GM12873 (cell line): ENCODE data around the gene NSG2.

Experiments
- TF ChIP-seq, protein P1 (sequence below): IDR thresholded peaks from 2 replicates; pipeline ENCODE4 v1.5.1; 2012; ENCODE audit warnings: low read depth, mild to moderate bottlenecking, moderate library complexity, low read length, control low read depth; ENCODE audit not compliant: insufficient read depth; ENCODE audit errors: missing control alignments

Gene NSG2

GRCh38 chr5:174093123-174093522, 47.6 kb downstream of the NSG2 start:
- TF ChIP-seq, protein P1, sequence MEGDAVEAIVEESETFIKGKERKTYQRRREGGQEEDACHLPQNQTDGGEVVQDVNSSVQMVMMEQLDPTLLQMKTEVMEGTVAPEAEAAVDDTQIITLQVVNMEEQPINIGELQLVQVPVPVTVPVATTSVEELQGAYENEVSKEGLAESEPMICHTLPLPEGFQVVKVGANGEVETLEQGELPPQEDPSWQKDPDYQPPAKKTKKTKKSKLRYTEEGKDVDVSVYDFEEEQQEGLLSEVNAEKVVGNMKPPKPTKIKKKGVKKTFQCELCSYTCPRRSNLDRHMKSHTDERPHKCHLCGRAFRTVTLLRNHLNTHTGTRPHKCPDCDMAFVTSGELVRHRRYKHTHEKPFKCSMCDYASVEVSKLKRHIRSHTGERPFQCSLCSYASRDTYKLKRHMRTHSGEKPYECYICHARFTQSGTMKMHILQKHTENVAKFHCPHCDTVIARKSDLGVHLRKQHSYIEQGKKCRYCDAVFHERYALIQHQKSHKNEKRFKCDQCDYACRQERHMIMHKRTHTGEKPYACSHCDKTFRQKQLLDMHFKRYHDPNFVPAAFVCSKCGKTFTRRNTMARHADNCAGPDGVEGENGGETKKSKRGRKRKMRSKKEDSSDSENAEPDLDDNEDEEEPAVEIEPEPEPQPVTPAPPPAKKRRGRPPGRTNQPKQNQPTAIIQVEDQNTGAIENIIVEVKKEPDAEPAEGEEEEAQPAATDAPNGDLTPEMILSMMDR: no peak

GRCh38 chr5:174094857-174095606, 49.5 kb downstream of the NSG2 start:
- TF ChIP-seq, protein P1: no peak

- TF ChIP-seq, protein P1: no peak
Observed at GRCh38 chr5:174096619-174097018, 51.1 kb downstream of the NSG2 start.

DNA sequence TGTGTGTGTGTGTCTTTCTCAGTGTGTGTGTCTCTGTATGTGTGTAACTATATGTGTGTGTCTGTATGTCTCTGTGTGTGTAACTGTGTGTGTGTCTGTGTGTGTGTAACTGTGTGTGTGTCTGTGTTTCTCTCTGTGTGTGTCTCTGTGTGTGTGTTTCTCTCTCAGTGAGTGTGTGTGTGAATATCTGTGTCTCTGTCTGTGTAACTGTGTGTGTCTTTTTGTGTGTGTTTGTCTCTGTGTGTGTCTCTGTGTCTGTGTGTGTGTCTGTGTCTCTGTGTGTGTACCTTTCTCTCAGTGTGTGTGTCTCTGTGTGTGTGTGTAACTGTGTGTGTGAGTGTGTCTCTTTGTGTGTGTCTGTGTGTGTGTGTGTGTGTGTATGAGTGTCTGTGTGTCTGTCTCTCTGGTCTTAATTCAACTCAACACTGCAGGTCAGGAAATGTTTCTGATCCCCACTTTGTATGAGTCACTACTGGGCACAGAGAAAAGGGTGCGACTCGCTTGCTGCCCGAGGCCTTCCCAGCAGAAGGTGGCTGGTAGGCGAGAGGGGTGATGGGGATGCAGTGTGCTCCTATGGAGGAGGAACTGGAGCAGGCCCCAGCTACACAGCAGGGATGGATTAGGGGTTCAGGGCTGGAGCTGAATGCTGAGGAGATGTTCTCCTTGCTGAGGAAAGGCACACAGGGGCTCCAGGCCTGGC, 52.1 kb downstream of the NSG2 start:
- TF ChIP-seq, protein P1: no peak

DNA sequence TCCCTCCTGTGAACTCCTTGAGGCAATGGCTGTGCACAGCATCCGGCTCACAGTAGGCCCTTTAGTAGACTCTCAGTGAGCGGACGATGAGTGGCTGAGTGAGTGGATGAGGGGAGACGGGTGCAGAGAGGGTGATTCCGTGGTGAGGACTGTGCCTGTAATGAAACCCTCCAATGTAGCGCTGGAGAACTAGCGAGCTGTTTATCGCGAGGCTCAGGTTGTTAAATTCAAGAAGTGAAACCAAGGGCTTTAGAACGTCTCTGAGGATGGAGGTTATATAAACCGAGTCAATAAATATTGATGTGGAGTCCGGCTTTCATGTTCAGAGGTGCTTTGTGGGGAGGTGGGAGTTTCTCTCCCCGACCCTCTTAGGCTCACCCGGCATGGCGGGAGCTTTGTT, 53.2 kb downstream of the NSG2 start:
- TF ChIP-seq, protein P1: no peak

DNA sequence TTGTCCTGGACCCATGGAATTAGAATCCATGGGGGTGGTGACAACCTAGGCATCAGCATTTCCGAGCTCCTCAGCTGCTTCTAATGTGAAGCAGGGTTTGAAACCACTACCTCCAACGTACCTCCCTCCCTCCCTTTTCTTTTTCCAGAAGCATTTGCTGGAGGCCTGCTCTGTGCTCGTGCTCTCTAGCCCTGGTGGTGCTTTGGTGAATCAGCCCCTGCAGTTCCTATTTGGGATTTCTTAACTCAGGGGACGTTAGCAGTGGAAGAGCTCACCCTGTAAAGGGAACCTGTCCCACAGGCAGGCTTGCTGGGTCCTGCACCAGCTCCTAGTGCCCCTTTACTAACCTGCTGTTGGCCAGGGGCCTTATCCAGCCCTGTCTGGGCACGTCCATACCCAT, 55.0 kb downstream of the NSG2 start:
- TF ChIP-seq, protein P1: no peak

- TF ChIP-seq, protein P1: no peak
Observed at GRCh38 chr5:174101195-174101730, 55.8 kb downstream of the NSG2 start.
